Kidney epithelial cell (primary cell): ENCODE measurements around the gene MAN1B1. TPM values are rescaled to one million over a fixed set of nuclear protein-coding genes. Genes with fewer than 3 reads are reported as not detected.
A peak's percentile ranks its signal among the peaks of the same experiment; 100 is the strongest.

Source experiments
- DNase-seq: peaks from one replicate; pipeline ENCODE4 v3.0.0-alpha.2; 2010; ENCODE audit warnings: low read depth
- H3K27me3 ChIP-seq: 2 replicates; pipeline ENCODE4 v1.6.0; 2011; ENCODE audit warnings: low read length; ENCODE audit not compliant: control insufficient read depth, insufficient read depth
- H3K36me3 ChIP-seq: 2 replicates; pipeline ENCODE4 v1.5.1; 2011; ENCODE audit warnings: low read length; ENCODE audit not compliant: control insufficient read depth, insufficient read depth
- H3K4me3 ChIP-seq: 2 replicates; pipeline ENCODE4 v1.5.1; 2011; ENCODE audit warnings: low read depth, mild to moderate bottlenecking, control low read depth, low read length
- total RNA-seq: library from RNA; depleted of rRNA; stranded (reverse); fragments of >200 nt; gene quantifications from 2 replicates; pipeline ENCODE4 v1.2.3, GENCODE V29; 2015
- TF ChIP-seq, protein P1 (sequence below): IDR thresholded peaks from 2 replicates; pipeline ENCODE4 v1.5.1; 2011; ENCODE audit warnings: mild to moderate bottlenecking, moderate library complexity, low read length, control low read depth, inconsistent platforms; ENCODE audit not compliant: insufficient read depth, poor library complexity, severe bottlenecking

MAN1B1 gene
- total RNA-seq, 1 donor from 2014 or later: 76.8 TPM

- H3K36me3 ChIP-seq: peaks cover 4% of the 10 kb centered on the region
- no peak overlapping the region for H3K4me3 ChIP-seq
- DNase-seq: no peak
- H3K27me3 ChIP-seq: peaks cover 6% of the 10 kb centered on the region
- TF ChIP-seq, protein P1, sequence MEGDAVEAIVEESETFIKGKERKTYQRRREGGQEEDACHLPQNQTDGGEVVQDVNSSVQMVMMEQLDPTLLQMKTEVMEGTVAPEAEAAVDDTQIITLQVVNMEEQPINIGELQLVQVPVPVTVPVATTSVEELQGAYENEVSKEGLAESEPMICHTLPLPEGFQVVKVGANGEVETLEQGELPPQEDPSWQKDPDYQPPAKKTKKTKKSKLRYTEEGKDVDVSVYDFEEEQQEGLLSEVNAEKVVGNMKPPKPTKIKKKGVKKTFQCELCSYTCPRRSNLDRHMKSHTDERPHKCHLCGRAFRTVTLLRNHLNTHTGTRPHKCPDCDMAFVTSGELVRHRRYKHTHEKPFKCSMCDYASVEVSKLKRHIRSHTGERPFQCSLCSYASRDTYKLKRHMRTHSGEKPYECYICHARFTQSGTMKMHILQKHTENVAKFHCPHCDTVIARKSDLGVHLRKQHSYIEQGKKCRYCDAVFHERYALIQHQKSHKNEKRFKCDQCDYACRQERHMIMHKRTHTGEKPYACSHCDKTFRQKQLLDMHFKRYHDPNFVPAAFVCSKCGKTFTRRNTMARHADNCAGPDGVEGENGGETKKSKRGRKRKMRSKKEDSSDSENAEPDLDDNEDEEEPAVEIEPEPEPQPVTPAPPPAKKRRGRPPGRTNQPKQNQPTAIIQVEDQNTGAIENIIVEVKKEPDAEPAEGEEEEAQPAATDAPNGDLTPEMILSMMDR: no peak
Observed at GRCh38 chr9:137082925-137083290, 3.9 kb upstream of the MAN1B1 start.

GRCh38 chr9:137083394-137084004 lies 3.3 kb upstream of the MAN1B1 start:
- TF ChIP-seq, protein P1: no peak
- H3K4me3 ChIP-seq: no peak overlapping the region
- DNase-seq: peak; percentile 96
- peaks cover 2% of the 10 kb centered on the region for H3K27me3 ChIP-seq
- peaks cover 4% of the 10 kb centered on the region for H3K36me3 ChIP-seq

DNA sequence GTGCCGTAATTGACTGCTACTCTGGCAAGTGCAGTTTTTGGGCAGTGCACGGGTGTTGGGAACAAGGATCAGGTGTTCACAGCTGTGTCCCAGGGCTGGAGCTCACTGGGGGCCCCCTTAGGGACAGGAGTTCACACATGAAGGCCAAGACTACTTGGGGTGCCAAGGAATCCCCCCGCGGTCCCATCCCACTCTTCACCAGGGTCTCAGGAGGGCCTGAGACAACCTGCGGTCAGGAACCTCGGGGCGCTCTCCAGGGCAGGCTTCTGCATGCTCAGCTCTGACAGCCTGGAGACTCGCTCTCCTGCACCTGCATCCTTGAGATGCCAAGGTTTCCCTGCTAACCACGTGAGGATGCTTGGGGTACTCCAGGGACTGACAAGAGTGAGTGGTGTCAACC lies 2.3 kb upstream of the MAN1B1 start:
- TF ChIP-seq, protein P1: no peak
- DNase-seq: no peak
- Histone ChIP-seq H3K4me3 (no peak overlapping the region), H3K27me3 (no peaks in the 10 kb centered on the region), H3K36me3 (peaks cover 4% of the 10 kb centered on the region)

GRCh38 chr9:137085920-137086530 lies 760 bp upstream of the MAN1B1 start:
- TF ChIP-seq, protein P1: no peak
- no peak for DNase-seq
- H3K4me3 ChIP-seq: peak overlapping the region; percentile 75

DNA sequence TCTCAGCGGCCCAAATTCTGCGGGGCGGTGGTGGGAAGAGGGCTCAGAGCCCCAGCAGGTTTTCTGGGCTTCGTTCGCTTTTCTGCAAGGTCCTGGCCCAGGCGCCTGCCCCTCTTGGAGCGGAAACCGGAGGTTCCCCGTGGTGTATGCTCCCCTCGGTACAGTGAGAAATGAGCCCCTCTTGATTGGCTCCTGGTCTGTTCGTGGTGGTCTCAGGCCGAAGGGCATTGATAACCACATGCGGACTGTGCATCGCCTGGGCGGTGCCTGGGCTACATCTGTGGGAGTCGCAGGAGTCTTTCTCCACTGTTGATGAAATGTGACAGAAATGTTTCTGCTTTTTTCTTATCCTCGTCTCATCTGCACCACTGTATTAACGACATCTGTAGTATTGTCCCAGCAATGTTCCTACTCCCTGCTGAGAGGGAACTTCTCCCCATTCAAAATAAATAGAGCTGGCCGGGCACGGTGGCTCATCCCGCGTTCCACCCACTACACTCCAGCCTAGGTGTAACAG lies 682 bp downstream of the MAN1B1 start:
- TF ChIP-seq, protein P1: no peak
- Histone ChIP-seq H3K27me3 (no peaks in the 10 kb centered on the region), H3K36me3 (no peaks in the 10 kb centered on the region), H3K4me3 (peak overlapping the region; percentile 75)
- no peak for DNase-seq

More at GRCh38 chr9:137085920-137086530, 760 bp upstream of the MAN1B1 start:
- H3K27me3 ChIP-seq: no peaks in the 10 kb centered on the region
- peaks cover 3% of the 10 kb centered on the region for H3K36me3 ChIP-seq

DNA sequence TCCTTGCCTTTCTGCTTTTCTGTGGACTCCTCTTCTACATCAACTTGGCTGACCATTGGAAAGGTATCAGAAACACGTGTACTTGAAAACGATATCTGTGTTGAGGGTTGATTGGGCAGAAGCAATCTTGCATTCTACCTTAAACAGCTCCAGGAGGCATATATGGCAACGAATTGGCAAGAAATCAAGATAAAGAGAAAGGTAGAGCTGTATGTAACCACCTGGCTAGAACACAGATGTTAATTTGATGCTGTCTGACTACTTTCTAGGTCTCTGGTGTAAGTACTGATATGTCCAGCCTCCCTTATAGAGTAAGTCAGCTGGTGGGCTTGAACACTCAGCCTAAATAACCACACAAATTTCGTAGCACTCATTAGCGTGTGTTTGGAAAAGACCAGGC lies 1.3 kb downstream of the MAN1B1 start:
- Histone ChIP-seq H3K27me3 (no peaks in the 10 kb centered on the region), H3K4me3 (no peak overlapping the region), H3K36me3 (no peaks in the 10 kb centered on the region)
- no peak for DNase-seq
- TF ChIP-seq, protein P1: no peak
